Astrocyte of the cerebellum (primary cell): ENCODE results near the gene POLN.

Experiments
- DNase-seq: peaks from one replicate; pipeline ENCODE4 v3.0.0-alpha.2; 2011; ENCODE audit warnings: low read depth
- H3K4me3 ChIP-seq: 2 replicates; pipeline ENCODE4 v1.5.1; 2011; ENCODE audit warnings: mild to moderate bottlenecking, low read depth, low read length, moderate library complexity
- CTCF ChIP-seq: IDR thresholded peaks from 2 replicates; pipeline ENCODE4 v1.5.1; 2012; ENCODE audit warnings: low read length, low read depth, moderate library complexity, mild to moderate bottlenecking; ENCODE audit errors: missing control alignments
- in situ Hi-C: cut with HindIII; loops from 2 replicates; pipeline ENCODE4 v1.10.0; 2017; ENCODE audit warnings: low sequenced_read_pairs

Gene POLN

GRCh38 chr4:2255501-2256155, 13.7 kb upstream of the POLN start:
- peak; percentile 33 for DNase-seq
- H3K4me3 ChIP-seq = peak overlapping the region; percentile 14
- peak; percentile 8 for TF ChIP-seq CTCF
- in situ Hi-C loops = loop anchor here (5.0 kb wide), 1 partner anchor 147 kb away; no protein-coding TSS in a partner anchor

- TF ChIP-seq CTCF = no peak
- in situ Hi-C loops = loop anchor here (5.0 kb wide), 1 partner anchor 147 kb away; no protein-coding TSS in a partner anchor
These were observed 13.0 kb upstream of the POLN start for GRCh38 chr4:2254665-2255500.

GRCh38 chr4:2253160-2254084, 11.5 kb upstream of the POLN start:
- in situ Hi-C loops = no loop called here
- DNase-seq = no peak
- no peak overlapping the region for H3K4me3 ChIP-seq
- TF ChIP-seq CTCF = no peak

More at GRCh38 chr4:2254665-2255500, 13.0 kb upstream of the POLN start:
- no peak for DNase-seq
- H3K4me3 ChIP-seq = no peak overlapping the region

- no peak for TF ChIP-seq CTCF
- DNase-seq = no peak
- in situ Hi-C loops = no loop called here
These were observed 10.7 kb upstream of the POLN start for GRCh38 chr4:2252530-2253091.

GRCh38 chr4:2251795-2252529, 10.0 kb upstream of the POLN start:
- no peak for DNase-seq
- in situ Hi-C loops = no loop called here
- H3K4me3 ChIP-seq = no peak overlapping the region
- TF ChIP-seq CTCF = no peak

More at GRCh38 chr4:2252530-2253091, 10.7 kb upstream of the POLN start:
- H3K4me3 ChIP-seq = no peak overlapping the region
